ENCODE results near the gene DPT.

Gene DPT

DNA sequence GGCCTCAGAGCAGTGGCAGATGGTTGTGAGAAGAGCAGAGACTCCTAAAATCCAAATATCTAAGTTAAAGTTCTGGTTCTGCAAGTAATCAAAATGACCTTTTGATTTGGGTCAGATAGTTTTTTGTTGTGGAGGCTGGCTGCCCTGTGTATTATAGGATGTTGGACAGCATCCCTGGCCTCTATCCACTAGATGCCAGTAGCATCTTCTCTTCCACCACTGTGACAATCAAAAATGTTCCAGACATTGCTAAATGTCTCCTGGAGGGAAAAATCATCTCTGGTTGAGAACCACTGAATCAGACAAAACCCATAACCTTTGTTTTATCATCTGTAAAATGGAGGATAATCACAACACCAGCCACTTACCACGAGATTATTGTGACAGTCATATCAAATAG, 5.9 kb upstream of the DPT start:
- no peak for DNase-seq

DNA sequence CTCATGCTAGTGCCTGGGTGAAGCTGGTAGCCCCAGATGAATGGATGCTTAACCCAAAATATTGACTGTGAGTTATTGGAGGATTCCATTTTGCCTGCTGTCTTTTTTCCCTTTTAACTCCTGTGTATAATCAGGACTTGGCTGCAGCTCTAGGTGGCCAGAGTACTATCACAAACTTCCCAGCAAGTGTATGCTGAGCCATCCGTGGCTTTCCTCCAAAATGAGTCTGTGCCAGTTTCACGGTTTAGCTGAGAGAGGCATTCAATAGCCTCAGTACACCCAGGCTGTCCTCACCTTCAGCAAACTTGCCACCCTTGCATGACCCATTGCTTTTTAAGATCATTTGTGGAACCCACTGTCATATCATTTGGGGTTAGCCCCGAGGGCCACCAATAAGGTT, 5.3 kb upstream of the DPT start:
- DNase-seq = no peak

DNA sequence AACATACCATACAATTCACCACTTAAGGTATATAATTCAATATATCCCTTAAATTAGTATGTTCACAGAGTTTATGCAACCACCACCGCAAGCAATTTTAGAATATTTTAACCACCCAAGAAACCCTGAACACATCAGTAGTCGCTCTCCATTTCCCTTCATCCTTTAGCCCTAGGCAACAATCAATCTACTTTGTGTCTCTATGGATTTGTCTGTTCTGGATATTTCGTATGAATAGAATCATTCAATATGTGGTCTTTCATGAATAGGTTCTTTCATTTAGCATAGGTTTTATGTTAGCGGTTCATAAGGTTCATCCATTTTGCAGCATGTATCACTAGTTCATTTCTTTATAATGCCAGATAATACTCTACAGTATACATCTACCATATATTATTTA, 4.2 kb upstream of the DPT start:
- no peak for DNase-seq

DNA sequence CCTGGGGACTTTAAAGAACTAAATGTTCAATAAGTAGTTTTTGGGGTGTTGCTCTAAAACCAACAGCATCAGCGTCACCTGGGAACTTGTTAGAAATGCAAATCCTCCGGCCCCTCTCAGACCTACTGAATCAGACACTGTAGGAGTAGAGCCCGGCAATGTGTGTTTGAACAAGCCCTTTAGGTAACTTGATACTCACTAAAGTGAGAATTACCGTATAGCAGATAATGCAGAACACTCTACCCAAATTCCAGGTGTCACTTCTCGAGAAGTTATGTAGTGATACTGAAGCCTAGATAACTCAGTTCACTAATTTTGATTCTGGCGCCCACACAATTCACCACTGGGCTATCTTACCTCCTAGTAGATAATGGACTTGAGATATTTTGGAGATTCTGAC, 3.7 kb upstream of the DPT start:
- DNase-seq = no peak

DNA sequence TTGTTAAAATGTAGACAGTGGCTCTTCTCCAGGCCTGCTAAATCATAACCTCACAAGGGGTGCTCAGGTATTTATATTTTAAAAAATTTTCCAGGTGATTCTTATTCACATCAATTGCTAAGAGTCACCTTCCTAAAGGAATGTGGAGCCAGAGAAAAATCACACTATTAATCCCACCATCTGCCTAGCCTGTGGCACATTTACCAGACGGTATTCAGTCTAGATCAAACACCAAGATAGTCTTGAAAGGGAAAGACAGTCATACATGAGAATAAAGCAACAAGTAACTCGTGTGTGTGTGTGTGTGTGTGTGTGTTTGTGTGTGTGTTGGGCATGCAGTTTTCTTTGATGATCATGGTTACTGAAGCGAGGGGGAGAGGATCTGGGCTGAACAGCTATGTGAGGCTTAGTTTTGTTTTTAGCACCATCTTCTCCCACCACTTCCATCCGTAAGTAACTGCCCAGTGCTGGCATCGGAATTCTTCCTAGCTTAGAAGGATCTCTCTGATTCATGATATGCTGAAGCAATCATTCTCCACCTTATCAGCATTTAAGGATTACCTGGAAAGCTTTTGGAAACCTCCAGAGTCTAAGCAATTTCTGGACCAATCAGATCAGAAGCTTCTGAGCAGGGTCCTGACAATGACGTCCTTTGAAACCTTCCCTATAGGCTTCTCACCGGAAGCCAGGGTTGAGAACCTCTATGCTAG, 2.4 kb upstream of the DPT start:
- DNase-seq = no peak

DNA sequence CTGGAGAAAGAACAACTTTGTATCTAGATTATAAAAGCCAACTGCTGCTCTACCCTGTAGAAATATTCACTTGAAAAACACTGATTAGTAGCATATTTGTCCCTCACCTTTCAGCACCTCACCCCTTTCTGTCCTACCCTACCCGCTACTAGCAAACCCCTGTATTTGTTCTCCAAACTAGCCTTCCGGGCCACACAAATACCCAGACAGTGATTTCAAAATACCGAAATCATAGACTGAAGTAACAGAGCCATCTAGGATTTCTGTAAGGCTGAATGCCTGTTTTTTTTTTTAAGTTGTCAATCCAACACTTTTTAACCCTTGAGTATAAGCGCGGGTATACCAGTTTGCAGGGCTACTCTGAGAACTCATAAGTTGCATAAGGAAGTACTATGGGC, 398 bp upstream of the DPT start:
- DNase-seq = no peak

DNA sequence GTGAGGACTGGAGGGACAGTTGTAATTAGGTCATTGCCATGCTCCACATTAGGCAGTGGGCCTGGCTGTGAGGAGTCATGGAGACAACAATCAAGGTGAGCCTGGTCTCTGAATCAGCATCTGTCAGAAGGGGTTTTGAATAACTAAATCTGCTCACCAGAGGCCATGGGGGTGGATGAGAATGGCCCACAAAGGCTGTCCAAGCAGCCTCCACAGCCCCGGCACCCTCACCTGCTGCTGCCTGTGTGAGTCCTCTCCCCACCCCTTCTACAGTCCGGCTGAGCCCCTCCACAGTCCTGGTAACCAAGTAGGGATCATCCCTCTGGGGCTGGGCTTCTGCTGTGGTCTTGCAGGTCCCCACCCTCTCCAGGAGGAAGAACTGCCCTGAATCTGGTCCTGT, 2.3 kb downstream of the DPT start:
- no peak for DNase-seq

DNA sequence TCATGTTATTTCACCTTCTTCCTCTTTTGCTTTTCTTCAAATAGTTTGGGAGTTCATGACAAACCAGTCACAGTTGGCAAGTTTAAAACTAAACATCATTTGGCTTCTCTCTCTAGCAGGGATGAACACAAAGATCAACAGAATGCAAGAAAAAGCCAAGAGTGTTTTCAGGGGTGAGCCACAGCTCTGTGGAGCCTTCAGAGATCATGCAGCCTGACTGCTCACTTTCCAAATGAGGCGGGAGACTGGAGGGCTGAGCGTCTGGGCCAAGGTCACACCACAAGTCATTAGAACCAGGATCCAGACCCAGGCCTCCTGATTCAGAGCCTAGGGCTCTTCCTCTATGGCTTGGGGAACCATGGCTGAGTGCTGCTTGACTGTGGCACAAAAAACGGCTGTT, 2.7 kb downstream of the DPT start:
- no peak for DNase-seq

DNA sequence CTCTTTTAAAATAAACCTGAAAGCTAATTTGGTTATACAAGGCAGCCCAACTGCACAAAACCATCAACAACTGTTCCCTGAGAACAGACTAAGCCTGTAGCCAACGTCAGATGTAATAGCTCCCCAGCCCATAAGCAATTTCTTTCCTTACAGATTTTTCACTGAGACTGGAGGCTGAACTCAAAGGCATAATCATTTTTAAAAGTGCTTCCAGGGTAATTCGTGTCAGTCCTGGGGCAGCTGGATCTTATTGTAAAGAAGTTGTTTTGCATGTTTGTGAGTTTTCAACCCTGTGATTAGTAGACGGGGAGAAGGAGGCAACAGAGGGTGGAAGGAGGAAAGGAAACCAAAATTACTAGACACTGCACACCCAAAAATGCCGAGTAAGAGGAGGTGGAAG, 3.2 kb downstream of the DPT start:
- DNase-seq = no peak

DNA sequence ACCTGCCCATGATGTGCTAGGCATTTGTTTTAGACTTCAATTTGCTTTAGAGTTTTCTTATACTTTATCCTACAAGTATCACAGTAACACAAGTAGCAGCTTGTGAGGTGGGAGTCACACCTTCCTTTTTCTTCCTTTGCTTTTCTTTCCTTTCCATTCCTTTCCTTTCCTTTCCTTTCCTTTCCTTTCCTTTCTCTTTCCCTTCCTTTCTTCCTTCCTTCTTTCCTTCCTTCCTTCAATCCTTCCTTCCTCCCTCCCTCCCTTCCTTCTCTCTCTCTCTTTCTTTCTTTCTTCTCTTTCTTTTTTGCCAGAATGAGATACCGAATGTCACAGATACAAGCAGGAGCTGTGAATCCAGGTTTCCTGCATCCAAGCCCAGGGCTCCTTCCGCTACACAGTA, 3.9 kb downstream of the DPT start:
- DNase-seq = no peak

DNA sequence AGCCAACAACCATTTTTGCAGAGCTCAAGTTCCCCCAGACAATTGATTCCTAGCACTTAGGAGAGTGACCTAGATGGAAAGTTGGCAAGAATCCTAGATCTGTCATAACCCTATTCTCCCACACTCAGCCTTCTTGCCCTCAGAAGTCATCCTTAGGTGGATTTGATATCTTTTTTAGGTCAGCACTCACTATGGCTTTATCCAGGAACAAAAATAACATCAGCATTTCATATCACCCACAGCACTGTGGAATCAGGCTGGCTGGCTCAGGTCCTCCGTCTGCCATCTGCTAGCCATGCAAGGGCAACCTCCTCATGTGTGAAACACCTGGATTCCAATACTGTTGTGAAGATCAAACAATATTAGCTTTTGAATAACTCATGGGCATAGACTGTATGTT, 6.0 kb downstream of the DPT start:
- no peak for DNase-seq

DNA sequence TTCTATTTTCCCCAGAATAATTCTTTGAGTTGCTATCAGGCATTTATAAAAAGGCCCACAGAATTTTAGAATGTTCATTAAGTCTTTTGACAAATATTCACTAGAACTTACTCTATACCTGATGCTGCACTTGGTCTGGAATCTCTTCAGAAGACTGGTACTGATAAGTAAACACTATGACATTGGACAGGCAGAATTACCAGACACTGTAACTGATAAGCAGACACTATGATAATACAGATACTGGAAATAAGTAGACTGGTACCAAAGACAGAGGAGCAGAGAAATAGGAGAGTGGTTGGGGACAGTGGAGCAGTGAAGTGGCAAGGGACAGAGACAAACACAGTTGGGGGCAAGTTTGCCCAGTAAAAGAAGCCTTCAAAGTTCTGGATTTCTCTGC, 8.2 kb downstream of the DPT start:
- no peak for DNase-seq

DNA sequence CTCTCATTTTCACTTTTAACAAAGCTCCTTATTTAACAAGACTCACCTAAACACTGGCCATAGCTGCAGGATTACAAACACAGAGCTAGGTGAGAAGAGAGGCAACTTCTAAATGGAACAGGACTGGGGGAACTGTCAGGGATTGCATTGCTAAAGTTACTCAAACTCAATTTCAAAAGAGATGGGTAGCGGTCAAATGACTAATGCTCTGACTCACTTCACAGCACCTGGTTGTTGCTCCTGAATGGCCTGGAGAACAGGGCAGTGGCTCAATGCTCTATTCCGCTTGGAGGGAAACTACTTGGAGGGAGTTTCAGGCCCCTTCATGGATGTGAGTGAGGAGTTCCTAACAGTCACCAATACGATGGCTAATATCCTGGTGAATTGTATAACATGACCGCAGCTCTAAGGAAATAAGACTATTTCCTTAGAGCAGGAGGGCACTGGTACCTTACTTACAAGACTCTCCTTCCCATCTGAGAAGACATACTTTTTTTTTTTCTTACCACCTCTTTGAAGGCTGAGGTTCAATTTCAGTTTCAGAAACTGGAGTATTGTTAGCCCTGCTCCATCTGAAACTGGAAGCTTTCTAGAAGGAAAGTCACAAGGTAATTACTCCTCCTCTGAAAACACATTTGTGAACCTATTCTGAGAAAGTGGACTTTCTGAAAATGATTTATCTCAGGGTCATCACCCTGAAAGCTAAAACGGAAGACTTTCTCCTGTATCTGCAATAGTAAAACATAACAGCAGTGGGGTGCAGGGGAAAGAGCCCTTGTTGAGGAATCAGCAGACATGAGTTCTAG, 9.5 kb downstream of the DPT start:
- DNase-seq = no peak

DNA sequence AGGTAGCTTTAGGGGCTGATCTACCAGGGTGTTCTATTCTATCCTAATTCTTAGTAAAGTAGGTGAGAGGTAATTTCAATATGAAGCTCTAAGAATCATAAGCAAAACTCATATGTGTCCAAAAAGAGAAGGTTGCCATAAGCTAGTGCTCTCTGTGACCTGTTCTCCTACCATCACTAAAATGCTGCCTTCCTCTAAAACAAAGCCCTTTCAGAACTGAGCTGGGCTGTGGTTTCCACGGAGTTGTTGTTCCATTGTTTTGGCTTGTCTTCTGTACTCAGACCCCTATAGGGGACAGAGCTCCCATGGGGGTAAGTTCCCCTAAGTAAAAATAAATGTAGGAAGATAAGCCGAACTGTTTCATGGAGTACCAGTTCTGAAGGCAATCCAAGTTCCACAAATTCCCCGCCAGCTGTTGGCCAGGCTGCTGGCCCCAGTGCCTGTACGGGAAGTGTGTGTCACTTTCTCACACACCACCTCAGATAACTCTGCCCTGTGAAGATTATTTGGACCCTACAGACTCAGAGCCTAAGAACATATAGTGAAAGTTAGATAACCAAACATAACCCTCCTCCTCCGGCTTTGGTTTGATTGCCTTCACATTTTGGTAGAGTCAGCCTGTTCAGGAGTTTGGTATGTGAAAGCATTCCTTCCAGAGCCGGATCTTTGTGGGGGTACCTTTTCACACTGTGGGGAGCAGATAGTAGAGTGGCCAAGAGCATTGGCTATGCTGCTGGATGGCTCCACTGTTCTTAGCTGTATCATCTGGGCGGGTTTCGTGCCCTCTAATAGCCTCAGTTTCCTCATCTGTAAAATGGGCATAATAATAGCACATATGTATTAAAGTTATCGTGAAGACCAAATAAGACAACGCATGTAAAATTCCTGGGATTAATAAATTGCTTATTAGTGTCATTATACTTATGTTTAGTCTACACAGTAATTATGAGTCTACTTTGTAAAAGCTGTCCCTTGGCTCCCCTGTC, 10.8 kb downstream of the DPT start:
- no peak for DNase-seq

DNA sequence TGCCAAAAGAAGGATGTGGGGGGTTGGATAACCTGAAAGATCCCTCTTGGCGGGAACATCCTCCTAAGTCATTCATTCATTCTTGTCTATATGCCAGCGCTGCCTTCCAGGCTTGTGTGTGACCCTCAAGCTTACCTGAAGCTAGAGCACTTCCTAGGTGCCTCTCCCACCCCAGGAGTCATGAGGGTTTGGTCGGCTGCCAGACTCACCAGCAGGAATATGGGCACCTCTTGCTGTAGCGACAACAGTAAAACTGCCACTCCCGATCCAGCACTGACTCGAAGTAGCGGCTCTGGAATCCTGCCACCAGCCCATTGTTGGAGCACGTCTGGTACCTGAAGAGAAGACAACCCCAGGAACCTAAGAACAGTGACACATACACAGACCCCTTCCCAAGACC, 15.0 kb downstream of the DPT start:
- no peak for DNase-seq

DNA sequence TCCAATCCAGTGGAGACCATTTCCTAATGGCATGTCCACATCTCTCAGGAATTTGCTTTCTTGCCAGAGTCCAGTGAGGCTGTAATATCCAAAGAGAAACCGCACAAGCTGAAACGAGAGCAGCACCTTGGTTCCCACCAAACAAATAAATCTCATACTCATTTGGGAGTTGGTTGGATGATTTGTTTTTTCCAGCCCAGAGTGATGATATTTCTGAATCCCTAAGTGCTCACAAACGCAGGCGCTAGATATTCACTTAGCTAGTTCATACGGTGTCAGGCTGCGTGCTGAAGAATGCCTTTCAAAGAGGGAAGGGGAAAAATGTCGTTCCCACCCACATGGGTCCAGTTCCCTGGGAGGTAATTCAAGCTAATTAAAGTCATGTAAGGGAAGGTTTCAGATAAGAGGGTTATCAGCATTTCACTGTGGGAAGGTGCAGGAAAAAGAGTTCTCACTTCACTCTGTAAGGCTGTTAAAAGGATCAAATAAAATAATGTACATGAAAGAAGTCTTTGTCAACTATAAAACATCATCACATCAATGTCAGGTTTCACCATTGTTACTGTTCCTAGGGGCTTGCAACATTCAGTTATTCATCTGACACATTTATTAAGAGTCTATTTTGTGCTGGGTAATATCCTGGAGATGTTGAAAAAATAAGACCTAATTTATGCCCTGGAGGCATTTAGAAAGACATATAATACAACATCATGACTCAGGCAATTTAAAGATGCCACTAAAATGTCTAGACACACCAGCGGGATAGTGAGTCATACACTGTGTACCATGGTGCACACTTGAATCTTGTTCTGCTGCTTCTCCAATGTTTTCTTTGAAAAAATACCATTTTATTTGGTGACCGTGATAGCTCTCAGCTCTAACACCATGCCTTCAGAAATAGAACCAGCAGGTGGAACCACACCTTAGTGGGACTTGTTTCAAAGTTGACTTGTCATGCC, 19.3 kb downstream of the DPT start:
- DNase-seq = no peak

DNA sequence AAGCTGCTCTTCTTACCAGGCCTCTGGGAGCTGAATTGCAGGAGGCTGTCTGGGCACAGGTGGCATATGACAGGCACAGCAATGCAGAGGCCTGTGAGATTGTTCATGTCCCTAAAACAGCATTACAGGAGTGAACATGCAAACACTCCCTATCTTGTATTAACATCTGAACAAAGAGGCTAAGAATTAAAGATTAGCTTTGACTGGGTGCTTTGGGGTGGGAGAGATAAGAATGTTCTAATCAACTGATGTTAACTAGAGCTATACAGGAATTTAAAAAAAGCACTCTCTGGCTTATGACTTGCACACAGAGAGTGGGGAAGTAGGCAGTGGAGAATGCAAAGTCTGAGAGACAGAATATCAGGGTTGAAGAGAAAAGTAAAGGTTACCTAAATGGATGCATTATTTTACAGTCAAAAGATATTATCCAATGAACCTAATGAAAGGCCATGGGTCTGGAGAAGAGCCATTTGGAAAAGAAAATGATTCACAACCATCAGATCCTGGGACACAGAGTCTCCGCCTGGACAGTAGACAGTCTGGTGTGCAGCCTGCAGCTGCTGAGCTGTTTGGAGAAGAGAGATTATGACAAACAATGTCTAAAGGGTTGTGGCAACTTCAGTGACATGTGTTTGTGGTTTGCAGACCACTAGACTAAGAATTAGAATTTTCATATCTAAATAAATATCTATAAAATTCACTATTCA, 20.2 kb downstream of the DPT start:
- no peak for DNase-seq

DNA sequence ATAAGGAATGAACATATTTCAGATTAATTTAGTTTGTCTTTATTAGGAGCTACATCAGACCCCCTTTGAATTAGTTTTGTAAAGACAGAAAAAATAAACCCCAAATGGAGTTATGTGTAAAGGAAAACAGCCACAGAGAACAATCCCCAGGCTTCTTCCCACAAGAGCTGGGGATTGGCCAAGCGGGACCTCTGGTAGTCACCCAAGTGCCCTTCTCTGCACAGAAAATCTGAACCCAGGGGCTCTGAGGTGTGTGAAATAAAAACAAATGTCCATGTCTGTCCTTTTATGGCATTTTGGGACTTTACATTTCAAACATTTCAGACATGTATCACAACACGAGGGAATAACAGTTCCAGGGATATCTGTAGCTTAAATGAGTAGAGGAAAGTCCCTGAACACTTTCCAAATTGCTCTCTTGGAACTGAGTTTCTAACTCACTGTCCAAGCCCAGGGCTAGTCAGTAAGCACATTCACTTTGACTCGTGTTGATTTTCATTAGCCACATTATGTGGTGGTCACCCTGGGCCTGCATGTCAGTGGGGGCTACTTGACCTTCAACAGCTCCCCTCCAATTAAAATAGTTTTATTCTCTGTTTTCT, 22.5 kb downstream of the DPT start:
- DNase-seq = no peak

DNA sequence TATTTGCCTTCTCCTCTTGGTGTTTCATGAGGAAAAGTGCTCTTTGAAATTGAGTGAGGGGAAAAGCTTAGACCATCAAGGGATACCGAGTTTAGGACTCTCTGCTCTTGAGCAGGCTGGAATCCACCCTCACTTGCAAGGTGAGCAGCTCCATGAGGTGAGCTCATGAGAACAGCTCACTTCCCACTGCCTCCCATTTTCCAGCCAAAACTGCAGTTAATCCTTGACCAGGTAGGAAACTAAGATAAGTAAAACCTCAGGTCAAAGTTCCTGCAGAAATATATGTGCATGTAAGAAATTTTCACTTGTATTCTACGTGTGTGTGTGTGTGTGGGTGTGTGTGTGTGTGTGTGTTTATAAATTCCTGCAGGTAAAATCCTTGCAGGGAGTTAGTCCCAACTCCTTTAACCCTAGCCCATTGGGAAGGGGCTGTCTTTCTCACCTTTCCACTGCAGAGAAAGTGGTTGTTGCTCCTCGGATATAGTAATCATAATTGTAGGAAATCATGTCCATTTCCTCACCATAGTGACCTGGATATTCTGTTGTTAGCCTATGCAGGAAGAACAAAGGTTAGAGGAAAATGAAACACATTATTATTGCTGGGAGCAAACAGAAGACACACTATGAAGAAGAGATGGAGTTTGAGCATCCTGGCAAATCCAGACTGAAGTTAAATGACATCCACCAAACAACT, 28.3 kb downstream of the DPT start:
- DNase-seq = no peak

DNA sequence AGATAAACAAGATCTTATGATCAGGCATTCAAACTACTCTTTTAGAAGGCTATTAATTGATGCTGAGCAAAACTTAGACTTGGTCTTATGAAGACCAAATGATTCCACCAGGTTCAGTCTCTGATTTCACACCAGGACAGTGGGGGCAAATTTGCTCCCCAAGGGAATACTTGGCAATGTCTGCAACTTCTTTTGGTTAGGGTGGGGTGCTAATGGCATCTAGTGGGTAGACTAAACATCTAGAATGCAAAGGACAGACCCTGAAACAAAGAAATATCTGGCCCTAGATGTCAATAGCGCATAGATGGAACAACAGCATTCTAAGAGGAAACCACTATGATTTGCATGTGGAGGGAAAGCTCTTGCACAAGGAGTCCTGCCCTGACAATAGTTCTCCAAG, 30.6 kb downstream of the DPT start:
- DNase-seq = no peak

Data from GF-D8 (cell line).